Tibial artery (tissue), 4 donors: ENCODE measurements around the gene HOXD8.

Source experiments
- DNase-seq, 2 donors: peaks; one replicate each; pipeline ENCODE4 v3.0.0-alpha.2; 2019
- H3K27ac ChIP-seq, 2 donors: fragments of 200-600 bp; sonication (generic) in 1 of 2; 1 replicate in 1 of 2; 2 replicates in 1 of 2; pipeline ENCODE4 v1.5.1; 2018 to 2019; ENCODE audit warnings: mild to moderate bottlenecking in 1 of 2
- H3K27me3 ChIP-seq, 2 donors: fragments of 200-600 bp; sonication (generic) in 1 of 2; one replicate each; pipeline versions ENCODE4 v1.5.1 to v1.6.0; 2016 to 2019
- H3K36me3 ChIP-seq, 3 donors: fragments of 200-600 bp; sonication (generic) in 2 of 3; one replicate each; pipeline ENCODE4 v1.5.1; 2016 to 2019; ENCODE audit warnings: mild to moderate bottlenecking in 2 of 3
- H3K4me1 ChIP-seq, 4 donors: fragments of 200-600 bp; sonication (generic) in 2 of 4; 1 replicate in 3 of 4; 2 replicates in 1 of 4; pipeline ENCODE4 v1.5.1; 2016 to 2019
- H3K4me3 ChIP-seq, 2 donors: fragments of 200-600 bp; sonication (generic) in 1 of 2; 1 replicate in 1 of 2; 2 replicates in 1 of 2; pipeline ENCODE4 v1.5.1; 2018 to 2019; ENCODE audit warnings: mild to moderate bottlenecking in 2 of 2
- H3K9me3 ChIP-seq, 3 donors: fragments of 200-600 bp; sonication (generic) in 1 of 3; one replicate each; pipeline ENCODE4 v1.5.1; 2016 to 2019
- intact Hi-C: fragments of 100-400 bp; cut with DNase I; formaldehyde crosslinking; loops from one replicate; pipeline ENCODE4 v1.15.0; 2023; ENCODE audit warnings: low total_unique reads
- TF ChIP-seq, protein P1 (sequence below), 2 experiments: fragments of 200-600 bp in 1 of 2; fragments of 450-650 bp in 1 of 2; IDR thresholded peaks; one replicate each; pipeline ENCODE4 v1.5.1; 2017 to 2019; ENCODE audit warnings: antibody characterized with exemption in 2 of 2, mild to moderate bottlenecking in 1 of 2, moderate library complexity in 1 of 2

The HOXD8 gene

DNA sequence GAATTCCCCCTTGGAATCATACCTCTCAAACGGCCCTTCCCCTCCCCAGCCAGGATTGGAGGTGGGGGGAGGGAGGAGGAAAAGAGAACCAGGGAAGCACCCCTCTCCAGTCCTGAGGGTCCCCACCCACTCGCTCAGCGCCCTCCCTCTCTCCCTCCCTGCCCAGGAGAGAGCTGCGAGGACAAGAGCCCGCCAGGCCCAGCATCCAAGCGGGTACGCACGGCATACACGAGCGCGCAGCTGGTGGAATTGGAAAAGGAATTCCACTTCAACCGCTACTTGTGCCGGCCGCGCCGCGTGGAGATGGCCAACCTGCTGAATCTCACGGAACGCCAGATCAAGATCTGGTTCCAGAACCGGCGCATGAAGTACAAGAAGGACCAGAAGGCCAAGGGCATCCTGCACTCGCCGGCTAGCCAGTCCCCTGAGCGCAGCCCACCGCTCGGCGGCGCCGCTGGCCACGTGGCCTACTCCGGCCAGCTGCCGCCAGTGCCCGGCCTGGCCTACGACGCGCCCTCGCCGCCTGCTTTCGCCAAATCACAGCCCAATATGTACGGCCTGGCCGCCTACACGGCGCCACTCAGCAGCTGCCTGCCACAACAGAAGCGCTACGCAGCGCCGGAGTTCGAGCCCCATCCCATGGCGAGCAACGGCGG is 42.0 kb downstream of the HOXD8 start:
- no peak for DNase-seq
- TF ChIP-seq, protein P1, sequence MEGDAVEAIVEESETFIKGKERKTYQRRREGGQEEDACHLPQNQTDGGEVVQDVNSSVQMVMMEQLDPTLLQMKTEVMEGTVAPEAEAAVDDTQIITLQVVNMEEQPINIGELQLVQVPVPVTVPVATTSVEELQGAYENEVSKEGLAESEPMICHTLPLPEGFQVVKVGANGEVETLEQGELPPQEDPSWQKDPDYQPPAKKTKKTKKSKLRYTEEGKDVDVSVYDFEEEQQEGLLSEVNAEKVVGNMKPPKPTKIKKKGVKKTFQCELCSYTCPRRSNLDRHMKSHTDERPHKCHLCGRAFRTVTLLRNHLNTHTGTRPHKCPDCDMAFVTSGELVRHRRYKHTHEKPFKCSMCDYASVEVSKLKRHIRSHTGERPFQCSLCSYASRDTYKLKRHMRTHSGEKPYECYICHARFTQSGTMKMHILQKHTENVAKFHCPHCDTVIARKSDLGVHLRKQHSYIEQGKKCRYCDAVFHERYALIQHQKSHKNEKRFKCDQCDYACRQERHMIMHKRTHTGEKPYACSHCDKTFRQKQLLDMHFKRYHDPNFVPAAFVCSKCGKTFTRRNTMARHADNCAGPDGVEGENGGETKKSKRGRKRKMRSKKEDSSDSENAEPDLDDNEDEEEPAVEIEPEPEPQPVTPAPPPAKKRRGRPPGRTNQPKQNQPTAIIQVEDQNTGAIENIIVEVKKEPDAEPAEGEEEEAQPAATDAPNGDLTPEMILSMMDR (IDR thresholded peaks at IDR 0.05): no peak
- Histone ChIP-seq H3K9me3 (no peaks in the 10 kb centered on the region), H3K4me1 (peaks cover 0 to 7% (median 5%) of the 10 kb centered on the region in 4 donors), H3K27ac (no peak overlapping the region), H3K36me3 (no peaks in the 10 kb centered on the region), H3K27me3 (peaks cover 0 to 65% of the 10 kb centered on the region in 2 donors), H3K4me3 (no peak overlapping the region)
- intact Hi-C loops: no loop called here

DNA sequence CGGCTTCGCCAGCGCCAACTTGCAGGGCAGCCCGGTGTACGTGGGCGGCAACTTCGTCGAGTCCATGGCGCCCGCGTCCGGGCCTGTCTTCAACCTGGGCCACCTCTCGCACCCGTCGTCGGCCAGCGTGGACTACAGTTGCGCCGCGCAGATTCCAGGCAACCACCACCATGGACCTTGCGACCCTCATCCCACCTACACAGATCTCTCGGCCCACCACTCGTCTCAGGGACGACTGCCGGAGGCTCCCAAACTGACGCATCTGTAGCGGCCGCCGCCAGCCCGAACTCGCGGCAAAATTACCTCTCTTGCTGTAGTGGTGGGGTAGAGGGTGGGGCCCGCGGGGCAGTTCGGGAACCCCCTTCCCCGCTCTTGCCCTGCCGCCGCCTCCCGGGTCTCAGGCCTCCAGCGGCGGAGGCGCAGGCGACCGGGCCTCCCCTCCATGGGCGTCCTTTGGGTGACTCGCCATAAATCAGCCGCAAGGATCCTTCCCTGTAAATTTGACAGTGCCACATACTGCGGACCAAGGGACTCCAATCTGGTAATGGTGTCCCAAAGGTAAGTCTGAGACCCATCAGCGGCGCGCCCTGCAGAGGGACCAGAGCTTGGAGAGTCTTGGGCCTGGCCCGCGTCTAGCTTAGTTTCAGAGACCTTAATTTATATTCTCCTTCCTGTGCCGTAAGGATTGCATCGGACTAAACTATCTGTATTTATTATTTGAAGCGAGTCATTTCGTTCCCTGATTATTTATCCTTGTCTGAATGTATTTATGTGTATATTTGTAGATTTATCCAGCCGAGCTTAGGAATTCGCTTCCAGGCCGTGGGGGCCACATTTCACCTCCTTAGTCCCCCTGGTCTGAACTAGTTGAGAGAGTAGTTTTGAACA is 42.7 kb downstream of the HOXD8 start:
- H3K9me3 ChIP-seq: no peaks in the 10 kb centered on the region
- H3K27ac ChIP-seq: no peak overlapping the region
- H3K4me1 ChIP-seq: peaks cover 0 to 7% (median 5%) of the 10 kb centered on the region in 4 donors
- DNase-seq: no peak
- intact Hi-C loops: no loop called here
- no peak overlapping the region for H3K4me3 ChIP-seq
- TF ChIP-seq, protein P1 (IDR thresholded peaks at IDR 0.05): no peak
- H3K27me3 ChIP-seq: peaks cover 0 to 70% of the 10 kb centered on the region in 2 donors
- H3K36me3 ChIP-seq: no peaks in the 10 kb centered on the region

DNA sequence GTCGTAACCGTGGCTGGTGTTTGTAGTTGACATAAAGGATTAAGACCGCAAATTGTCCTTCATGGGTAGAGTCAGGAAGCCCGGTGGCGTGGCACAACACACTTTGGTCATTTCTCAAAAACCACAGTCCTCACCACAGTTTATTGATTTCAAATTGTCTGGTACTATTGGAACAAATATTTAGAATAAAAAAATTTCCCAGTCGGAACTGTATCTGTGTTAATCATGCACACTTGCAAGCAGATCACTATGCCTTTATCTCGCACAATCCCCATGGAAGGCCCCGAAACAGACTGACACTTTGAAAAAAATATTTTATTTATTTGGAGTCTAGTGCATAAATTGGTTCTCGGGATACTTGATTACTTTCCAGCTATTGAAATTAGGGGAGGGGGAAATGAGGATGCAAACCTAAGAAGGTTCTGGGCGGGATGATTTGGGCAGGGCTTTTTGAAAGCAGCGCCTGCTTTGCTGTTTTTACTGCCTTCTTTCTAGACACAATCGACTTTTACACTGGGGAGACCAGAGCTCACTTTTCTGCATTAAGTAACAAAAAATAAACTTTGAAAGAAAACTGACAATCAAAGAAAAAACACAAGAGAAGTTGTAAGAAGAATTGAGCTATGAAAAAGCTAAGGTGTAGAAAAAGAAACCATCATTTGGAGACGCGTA is 43.5 kb downstream of the HOXD8 start:
- Histone ChIP-seq H3K4me1 (peaks cover 0 to 12% (median 10%) of the 10 kb centered on the region in 4 donors), H3K27ac (no peak overlapping the region), H3K4me3 (no peak overlapping the region), H3K27me3 (peaks cover 0 to 78% of the 10 kb centered on the region in 2 donors), H3K9me3 (no peaks in the 10 kb centered on the region), H3K36me3 (no peaks in the 10 kb centered on the region)
- no peak for DNase-seq
- intact Hi-C loops: no loop called here
- TF ChIP-seq, protein P1 (IDR thresholded peaks at IDR 0.05): no peak

DNA sequence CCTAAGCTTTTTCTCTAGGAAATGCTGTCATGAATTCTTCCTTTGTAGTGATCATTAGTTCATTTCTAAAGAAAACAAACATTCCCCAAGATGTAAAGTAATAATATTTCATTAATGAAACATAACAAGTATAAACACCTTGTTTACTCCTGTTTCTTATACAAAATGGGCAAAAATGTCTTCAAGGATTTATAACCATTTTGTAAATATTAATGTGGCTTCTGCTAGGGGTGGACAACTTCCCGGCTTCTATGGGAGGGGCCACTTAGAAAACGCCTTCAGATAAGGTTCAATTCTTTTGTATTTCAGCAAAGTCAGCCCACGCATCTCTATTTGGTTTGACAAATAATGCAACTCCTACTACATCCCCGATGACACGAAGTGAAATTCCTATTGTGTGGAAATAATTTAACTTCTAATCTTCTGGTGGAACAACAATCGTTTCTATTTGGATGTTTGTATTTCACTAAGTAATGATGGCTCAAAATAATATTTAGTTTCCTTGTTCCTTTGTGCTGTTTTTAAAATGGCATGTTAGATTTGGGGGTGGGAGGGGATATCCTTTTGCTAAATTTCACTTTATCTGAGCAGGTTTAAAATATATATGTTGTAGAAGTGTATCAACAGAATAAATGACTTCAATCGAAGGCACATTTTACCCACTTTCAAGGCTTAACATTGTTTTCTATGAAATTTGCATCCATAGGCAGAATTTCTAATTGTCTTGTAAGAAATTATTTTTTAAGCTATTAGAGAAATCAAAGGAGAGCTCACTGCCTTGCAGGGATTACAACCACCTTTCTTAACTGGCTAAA is 44.3 kb downstream of the HOXD8 start:
- H3K4me3 ChIP-seq: no peak overlapping the region
- H3K4me1 ChIP-seq: peaks cover 0 to 19% (median 13%) of the 10 kb centered on the region in 4 donors
- no peak overlapping the region for H3K27ac ChIP-seq
- intact Hi-C loops: no loop called here
- TF ChIP-seq, protein P1 (IDR thresholded peaks at IDR 0.05): no peak
- no peaks in the 10 kb centered on the region for H3K36me3 ChIP-seq
- H3K27me3 ChIP-seq: peaks cover 0 to 79% of the 10 kb centered on the region in 2 donors
- no peaks in the 10 kb centered on the region for H3K9me3 ChIP-seq
- DNase-seq: no peak

DNA sequence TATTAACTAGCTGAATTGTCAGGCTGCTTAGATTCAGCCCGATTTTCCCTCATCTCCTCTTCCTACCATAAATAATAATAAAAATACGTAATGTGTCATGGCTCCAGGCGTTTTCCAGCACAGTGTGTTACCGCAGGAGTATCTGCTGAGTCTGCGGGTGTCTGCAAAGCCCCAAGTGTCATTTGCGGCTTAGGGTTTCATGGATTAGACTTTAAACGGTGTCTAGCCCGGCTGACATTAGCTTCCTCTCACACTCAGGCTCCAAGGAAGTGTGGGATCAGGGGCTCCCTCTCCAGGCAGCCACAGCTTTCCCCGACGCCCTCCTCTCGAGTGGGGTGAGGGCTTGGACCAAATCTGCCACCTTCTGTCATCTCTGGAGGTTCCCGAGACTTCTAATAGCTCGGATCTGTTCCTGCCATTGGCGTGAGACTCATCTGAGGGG is 44.9 kb downstream of the HOXD8 start:
- peaks cover 0 to 19% (median 13%) of the 10 kb centered on the region in 4 donors for H3K4me1 ChIP-seq
- H3K27me3 ChIP-seq: peaks cover 0 to 80% of the 10 kb centered on the region in 2 donors
- H3K27ac ChIP-seq: no peak overlapping the region
- DNase-seq: no peak
- TF ChIP-seq, protein P1 (IDR thresholded peaks at IDR 0.05): no peak
- no peaks in the 10 kb centered on the region for H3K36me3 ChIP-seq
- intact Hi-C loops: no loop called here
- H3K4me3 ChIP-seq: no peak overlapping the region
- no peaks in the 10 kb centered on the region for H3K9me3 ChIP-seq
